Loucy (cell line): ENCODE data around the gene TMEM87A.

ENCODE experiments used
- H2AFZ ChIP-seq: fragments of 200-600 bp; sonication (generic); 2 replicates; pipeline ENCODE4 v1.6.0; 2016; ENCODE audit warnings: antibody characterized with exemption, mild to moderate bottlenecking, low read length, moderate library complexity
- H3F3A ChIP-seq: fragments of 200-600 bp; 2 replicates; pipeline ENCODE4 v1.6.0; 2016; ENCODE audit warnings: antibody characterized with exemption, low read depth, mild to moderate bottlenecking
- H3K27me3 ChIP-seq: fragments of 200-600 bp; sonication (generic); 2 replicates; pipeline ENCODE4 v1.6.1; 2014; ENCODE audit warnings: low read length, mild to moderate bottlenecking; ENCODE audit not compliant: insufficient read depth, poor library complexity, severe bottlenecking
- H3K36me3 ChIP-seq: fragments of 200-600 bp; sonication (generic); 2 replicates; pipeline ENCODE4 v1.6.1; 2016; ENCODE audit warnings: low read length; ENCODE audit not compliant: insufficient read depth
- H3K4me1 ChIP-seq: fragments of 200-600 bp; sonication (generic); 2 replicates; pipeline ENCODE4 v1.5.1; 2014; ENCODE audit warnings: low read length, mild to moderate bottlenecking; ENCODE audit not compliant: insufficient read depth, poor library complexity, severe bottlenecking
- H3K4me2 ChIP-seq: fragments of 200-600 bp; sonication (generic); 2 replicates; pipeline ENCODE4 v1.6.0; 2014; ENCODE audit warnings: antibody characterized with exemption, low read length, low read depth, mild to moderate bottlenecking; ENCODE audit not compliant: poor library complexity, severe bottlenecking
- H3K4me3 ChIP-seq: fragments of 200-600 bp; sonication (generic); 2 replicates; pipeline ENCODE4 v1.5.1; 2014; ENCODE audit warnings: low read length, mild to moderate bottlenecking, mixed read lengths; ENCODE audit not compliant: poor library complexity, severe bottlenecking
- H3K79me2 ChIP-seq: fragments of 200-600 bp; sonication (generic); 2 replicates; pipeline ENCODE4 v1.6.1; 2014; ENCODE audit warnings: low read length; ENCODE audit not compliant: insufficient read depth
- H3K9ac ChIP-seq: fragments of 200-600 bp; sonication (generic); 2 replicates; pipeline ENCODE4 v1.6.0; 2014; ENCODE audit warnings: mild to moderate bottlenecking, low read depth, low read length, moderate library complexity; ENCODE audit not compliant: poor library complexity, severe bottlenecking
- H3K9me2 ChIP-seq: fragments of 200-600 bp; sonication (generic); replicated peaks from 2 replicates; pipeline ENCODE4 v1.6.1; 2016; ENCODE audit warnings: low read depth, low read length, mixed read lengths
- H3K9me3 ChIP-seq: fragments of 200-600 bp; sonication (generic); 2 replicates; pipeline ENCODE4 v1.6.1; 2014; ENCODE audit warnings: mild to moderate bottlenecking, antibody characterized with exemption, low read length, low read depth; ENCODE audit not compliant: insufficient read depth
- H4K20me1 ChIP-seq: fragments of 200-600 bp; sonication (generic); 2 replicates; pipeline ENCODE4 v1.6.0; 2014; ENCODE audit warnings: antibody characterized with exemption, low read length, mild to moderate bottlenecking; ENCODE audit not compliant: insufficient read depth, poor library complexity, severe bottlenecking
- EZH2phosphoT487 ChIP-seq: fragments of 200-600 bp; IDR thresholded peaks from 2 replicates; pipeline ENCODE4 v1.6.1; 2018; ENCODE audit warnings: antibody characterized with exemption, mild to moderate bottlenecking, moderate library complexity, borderline replicate concordance
- TF ChIP-seq, protein P1 (sequence below): fragments of 200-600 bp; sonication (generic); conservative IDR thresholded peaks from 2 replicates; pipeline ENCODE4 v1.5.1; 2014; ENCODE audit warnings: mild to moderate bottlenecking, antibody characterized with exemption, low read length

Gene TMEM87A

DNA sequence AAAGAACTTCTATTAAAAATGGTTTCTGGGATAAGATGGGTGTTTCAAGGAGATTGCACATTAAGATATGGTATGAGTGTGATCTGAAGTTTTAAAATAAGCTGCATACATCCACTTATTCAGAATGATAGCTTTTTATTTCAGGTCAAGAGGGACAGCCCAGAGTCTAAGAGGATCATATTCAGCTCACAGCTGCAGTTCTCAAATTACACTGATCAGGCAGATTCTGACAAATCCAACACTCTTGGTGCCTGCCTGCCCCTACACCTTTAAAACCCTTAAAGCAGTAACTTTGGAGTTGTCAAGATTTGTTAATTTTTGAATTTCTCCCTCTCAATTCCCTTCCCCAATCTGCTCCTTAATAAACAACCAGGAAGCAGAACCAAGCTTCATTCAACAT is 9.1 kb upstream of the TMEM87A start:
- H3K9me2 ChIP-seq: no peaks in the 10 kb centered on the region
- H2AFZ ChIP-seq: no peak overlapping the region
- no peak overlapping the region for H3K9ac ChIP-seq
- no peak overlapping the region for H3K4me3 ChIP-seq
- H3K4me2 ChIP-seq: no peak overlapping the region
- TF ChIP-seq EZH2phosphoT487: no peak
- TF ChIP-seq, protein P1, sequence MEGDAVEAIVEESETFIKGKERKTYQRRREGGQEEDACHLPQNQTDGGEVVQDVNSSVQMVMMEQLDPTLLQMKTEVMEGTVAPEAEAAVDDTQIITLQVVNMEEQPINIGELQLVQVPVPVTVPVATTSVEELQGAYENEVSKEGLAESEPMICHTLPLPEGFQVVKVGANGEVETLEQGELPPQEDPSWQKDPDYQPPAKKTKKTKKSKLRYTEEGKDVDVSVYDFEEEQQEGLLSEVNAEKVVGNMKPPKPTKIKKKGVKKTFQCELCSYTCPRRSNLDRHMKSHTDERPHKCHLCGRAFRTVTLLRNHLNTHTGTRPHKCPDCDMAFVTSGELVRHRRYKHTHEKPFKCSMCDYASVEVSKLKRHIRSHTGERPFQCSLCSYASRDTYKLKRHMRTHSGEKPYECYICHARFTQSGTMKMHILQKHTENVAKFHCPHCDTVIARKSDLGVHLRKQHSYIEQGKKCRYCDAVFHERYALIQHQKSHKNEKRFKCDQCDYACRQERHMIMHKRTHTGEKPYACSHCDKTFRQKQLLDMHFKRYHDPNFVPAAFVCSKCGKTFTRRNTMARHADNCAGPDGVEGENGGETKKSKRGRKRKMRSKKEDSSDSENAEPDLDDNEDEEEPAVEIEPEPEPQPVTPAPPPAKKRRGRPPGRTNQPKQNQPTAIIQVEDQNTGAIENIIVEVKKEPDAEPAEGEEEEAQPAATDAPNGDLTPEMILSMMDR: no peak
- H4K20me1 ChIP-seq: no peaks in the 10 kb centered on the region
- H3K36me3 ChIP-seq: no peaks in the 10 kb centered on the region
- H3K27me3 ChIP-seq: no peaks in the 10 kb centered on the region
- no peaks in the 10 kb centered on the region for H3K9me3 ChIP-seq
- H3K4me1 ChIP-seq: no peaks in the 10 kb centered on the region
- H3K79me2 ChIP-seq: no peaks in the 10 kb centered on the region
- no peaks in the 10 kb centered on the region for H3F3A ChIP-seq

DNA sequence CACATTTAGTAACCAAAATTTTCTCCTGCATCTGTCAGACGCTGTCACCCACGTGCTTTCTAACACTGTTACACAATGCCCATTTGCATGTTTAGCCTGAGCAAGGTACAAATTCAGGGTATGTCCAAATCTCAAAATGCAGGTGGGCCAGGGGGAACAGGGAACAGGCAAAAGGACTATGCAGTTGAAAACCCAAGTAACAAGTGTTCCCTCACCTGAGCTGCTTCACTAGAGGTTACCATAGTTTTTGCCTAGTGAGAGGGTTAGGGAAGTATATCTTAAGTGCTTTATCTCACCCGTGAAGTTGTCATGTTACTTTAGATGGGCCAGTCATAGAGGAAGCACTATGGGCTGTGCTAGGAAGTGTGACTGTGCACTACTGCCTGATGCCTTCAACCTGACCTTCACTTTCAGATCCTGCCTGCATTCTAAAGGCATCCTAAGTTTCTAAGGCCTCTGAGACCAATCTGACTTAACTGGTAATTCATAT is 6.0 kb upstream of the TMEM87A start:
- Histone ChIP-seq H2AFZ (no peak overlapping the region), H3K4me1 (peaks cover 17% of the 10 kb centered on the region), H4K20me1 (no peaks in the 10 kb centered on the region), H3K36me3 (no peaks in the 10 kb centered on the region), H3K9me2 (no peaks in the 10 kb centered on the region), H3F3A (no peaks in the 10 kb centered on the region), H3K9me3 (no peaks in the 10 kb centered on the region), H3K27me3 (no peaks in the 10 kb centered on the region), H3K9ac (no peak overlapping the region), H3K4me3 (no peak overlapping the region), H3K4me2 (no peak overlapping the region), H3K79me2 (peaks cover 9% of the 10 kb centered on the region)
- TF ChIP-seq EZH2phosphoT487: no peak
- TF ChIP-seq, protein P1: no peak

DNA sequence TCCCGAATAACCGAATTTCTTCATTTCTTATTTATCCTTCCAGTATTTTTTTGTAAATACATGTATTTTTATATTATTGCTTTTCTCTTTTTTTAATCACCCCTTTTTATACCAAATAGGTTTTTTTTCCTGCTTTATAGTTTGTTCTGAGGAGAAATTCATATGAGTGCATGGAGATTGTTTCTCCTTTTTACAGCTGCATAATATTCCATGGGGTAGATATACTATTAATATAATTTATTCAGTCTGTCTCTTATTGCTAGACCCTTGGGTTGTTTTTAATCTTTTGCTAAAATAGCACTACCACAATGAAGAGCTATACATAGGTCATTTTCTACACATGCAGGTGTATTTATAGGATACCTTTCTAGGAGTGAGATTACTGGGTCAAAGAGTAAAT is 3.5 kb upstream of the TMEM87A start:
- no peak overlapping the region for H3K4me2 ChIP-seq
- no peaks in the 10 kb centered on the region for H3K27me3 ChIP-seq
- TF ChIP-seq, protein P1: no peak
- TF ChIP-seq EZH2phosphoT487: no peak
- peaks cover 24% of the 10 kb centered on the region for H3K79me2 ChIP-seq
- H4K20me1 ChIP-seq: peaks cover 11% of the 10 kb centered on the region
- peaks cover 28% of the 10 kb centered on the region for H3K4me1 ChIP-seq
- no peak overlapping the region for H2AFZ ChIP-seq
- no peak overlapping the region for H3K9ac ChIP-seq
- no peaks in the 10 kb centered on the region for H3F3A ChIP-seq
- H3K9me2 ChIP-seq: no peaks in the 10 kb centered on the region
- no peak overlapping the region for H3K4me3 ChIP-seq
- H3K9me3 ChIP-seq: no peaks in the 10 kb centered on the region
- no peaks in the 10 kb centered on the region for H3K36me3 ChIP-seq
